Effector memory CD4-positive, alpha-beta T cell (primary cell): ENCODE data around the gene CBFA2T3.

Experiments used
- DNase-seq, 3 donors: peaks; one replicate each; pipeline ENCODE4 v3.0.0-alpha.2; 2020
- H3K27ac ChIP-seq: 2 replicates; pipeline ENCODE4 v1.7.0; 2013; ENCODE audit warnings: mild to moderate bottlenecking, low read length, moderate library complexity; ENCODE audit not compliant: insufficient read depth, poor library complexity, severe bottlenecking
- H3K27me3 ChIP-seq: replicated peaks from 2 replicates; pipeline ENCODE4 v1.7.0; 2013; ENCODE audit warnings: mild to moderate bottlenecking, low read length; ENCODE audit not compliant: insufficient read depth, control insufficient read depth, poor library complexity, severe bottlenecking
- H3K36me3 ChIP-seq: 2 replicates; pipeline ENCODE4 v1.7.0; 2013; ENCODE audit warnings: mild to moderate bottlenecking, low read length, moderate library complexity; ENCODE audit not compliant: control insufficient read depth, insufficient read depth
- H3K4me1 ChIP-seq: 2 replicates; pipeline ENCODE4 v1.7.0; 2013; ENCODE audit warnings: low read length, mild to moderate bottlenecking; ENCODE audit not compliant: control insufficient read depth, insufficient read depth, poor library complexity, severe bottlenecking
- H3K4me3 ChIP-seq: 2 replicates; pipeline ENCODE4 v1.7.0; 2013; ENCODE audit warnings: low read length, low read depth, mild to moderate bottlenecking; ENCODE audit not compliant: insufficient read depth, poor library complexity, severe bottlenecking
- H3K9me3 ChIP-seq: 2 replicates; pipeline ENCODE4 v1.7.0; 2013; ENCODE audit warnings: mild to moderate bottlenecking, low read length, moderate library complexity; ENCODE audit not compliant: control insufficient read depth

Gene CBFA2T3

GRCh38 chr16:88839026-88839529 is 137.9 kb downstream of the CBFA2T3 start:
- Histone ChIP-seq H3K27ac (no peak overlapping the region), H3K27me3 (no peaks in the 10 kb centered on the region), H3K4me3 (no peak overlapping the region), H3K9me3 (no peaks in the 10 kb centered on the region), H3K4me1 (no peaks in the 10 kb centered on the region), H3K36me3 (peaks cover 22% of the 10 kb centered on the region)
- DNase-seq = no peak

- Histone ChIP-seq H3K4me1 (no peaks in the 10 kb centered on the region), H3K27me3 (no peaks in the 10 kb centered on the region), H3K9me3 (no peaks in the 10 kb centered on the region), H3K4me3 (no peak overlapping the region), H3K36me3 (peaks cover 22% of the 10 kb centered on the region), H3K27ac (no peak overlapping the region)
- DNase-seq = no peak
These were observed 138.4 kb downstream of the CBFA2T3 start for GRCh38 chr16:88838566-88838965.

- Histone ChIP-seq H3K36me3 (peaks cover 22% of the 10 kb centered on the region), H3K4me3 (no peak overlapping the region)
These were observed 139.2 kb downstream of the CBFA2T3 start for GRCh38 chr16:88837806-88838205.

GRCh38 chr16:88836791-88837190 is 140.2 kb downstream of the CBFA2T3 start:
- Histone ChIP-seq H3K27me3 (no peaks in the 10 kb centered on the region), H3K36me3 (peaks cover 22% of the 10 kb centered on the region)
- DNase-seq = no peak

More at GRCh38 chr16:88837806-88838205, 139.2 kb downstream of the CBFA2T3 start:
- DNase-seq = no peak
- no peak overlapping the region for H3K27ac ChIP-seq
- H3K9me3 ChIP-seq = no peaks in the 10 kb centered on the region
- no peaks in the 10 kb centered on the region for H3K4me1 ChIP-seq
- H3K27me3 ChIP-seq = no peaks in the 10 kb centered on the region

GRCh38 chr16:88835818-88836217 is 141.2 kb downstream of the CBFA2T3 start:
- DNase-seq = no peak
- no peak overlapping the region for H3K4me3 ChIP-seq
- H3K36me3 ChIP-seq = peaks cover 19% of the 10 kb centered on the region
- no peaks in the 10 kb centered on the region for H3K4me1 ChIP-seq
- H3K27ac ChIP-seq = no peak overlapping the region
- H3K9me3 ChIP-seq = no peaks in the 10 kb centered on the region
- H3K27me3 ChIP-seq = no peaks in the 10 kb centered on the region

More at GRCh38 chr16:88836791-88837190, 140.2 kb downstream of the CBFA2T3 start:
- Histone ChIP-seq H3K9me3 (no peaks in the 10 kb centered on the region), H3K4me3 (no peak overlapping the region), H3K4me1 (no peaks in the 10 kb centered on the region), H3K27ac (no peak overlapping the region)

GRCh38 chr16:88835383-88835782 is 141.6 kb downstream of the CBFA2T3 start:
- Histone ChIP-seq H3K27ac (no peak overlapping the region), H3K4me3 (no peak overlapping the region), H3K4me1 (no peaks in the 10 kb centered on the region), H3K9me3 (no peaks in the 10 kb centered on the region), H3K36me3 (peaks cover 15% of the 10 kb centered on the region), H3K27me3 (no peaks in the 10 kb centered on the region)
- no peak for DNase-seq

- H3K27me3 ChIP-seq = no peaks in the 10 kb centered on the region
- no peak overlapping the region for H3K4me3 ChIP-seq
- H3K9me3 ChIP-seq = no peaks in the 10 kb centered on the region
- no peak for DNase-seq
- no peaks in the 10 kb centered on the region for H3K4me1 ChIP-seq
- peaks cover 7% of the 10 kb centered on the region for H3K36me3 ChIP-seq
- no peak overlapping the region for H3K27ac ChIP-seq
These were observed 142.3 kb downstream of the CBFA2T3 start for GRCh38 chr16:88834670-88835069.

- H3K27me3 ChIP-seq = no peaks in the 10 kb centered on the region
- no peak overlapping the region for H3K27ac ChIP-seq
- DNase-seq = no peak
- no peaks in the 10 kb centered on the region for H3K4me1 ChIP-seq
- H3K4me3 ChIP-seq = no peak overlapping the region
- no peaks in the 10 kb centered on the region for H3K9me3 ChIP-seq
- H3K36me3 ChIP-seq = no peaks in the 10 kb centered on the region
These were observed 143.9 kb downstream of the CBFA2T3 start for GRCh38 chr16:88833086-88833485.

- no peaks in the 10 kb centered on the region for H3K4me1 ChIP-seq
- no peak overlapping the region for H3K4me3 ChIP-seq
- no peak overlapping the region for H3K27ac ChIP-seq
- H3K36me3 ChIP-seq = no peaks in the 10 kb centered on the region
- no peaks in the 10 kb centered on the region for H3K27me3 ChIP-seq
- H3K9me3 ChIP-seq = no peaks in the 10 kb centered on the region
- DNase-seq = no peak
These were observed 145.2 kb downstream of the CBFA2T3 start for GRCh38 chr16:88831838-88832237.

- peaks cover 3% of the 10 kb centered on the region for H3K36me3 ChIP-seq
These were observed 146.2 kb downstream of the CBFA2T3 start for GRCh38 chr16:88830783-88831182.

More at GRCh38 chr16:88830783-88831182, 146.2 kb downstream of the CBFA2T3 start:
- no peaks in the 10 kb centered on the region for H3K4me1 ChIP-seq
- H3K27me3 ChIP-seq = no peaks in the 10 kb centered on the region
- H3K4me3 ChIP-seq = no peak overlapping the region
- DNase-seq = no peak
- no peaks in the 10 kb centered on the region for H3K9me3 ChIP-seq
- no peak overlapping the region for H3K27ac ChIP-seq
